RWPE2 (cell line): ENCODE results near the gene LRGUK.
"Not testable (repeated sequence)": the region's sequence is repeated elsewhere in the genome, so short reads cannot be mapped to it uniquely, and the experiment has no call there.

Experiments used
- ATAC-seq: fragments of 200-7000 bp; cut with Tn5 transposase; 3 replicates; pipeline ENCODE4 v1.9.1; 2021; ENCODE audit warnings: low read depth
- DNase-seq: peaks from one replicate; pipeline ENCODE4 v3.0.0-alpha.2; 2020; ENCODE audit warnings: low spot score
- H3K27ac ChIP-seq: fragments of 450-650 bp; 2 replicates; pipeline ENCODE4 v1.5.1; 2017; ENCODE audit warnings: mild to moderate bottlenecking; ENCODE audit not compliant: poor library complexity, severe bottlenecking
- H3K27me3 ChIP-seq: fragments of 250-450 bp; sonication (Bioruptor Pico); 2 replicates; pipeline ENCODE4 v1.5.1; 2021; ENCODE audit warnings: mild to moderate bottlenecking, moderate library complexity; ENCODE audit not compliant: insufficient read depth, poor library complexity, severe bottlenecking
- H3K36me3 ChIP-seq: fragments of 250-450 bp; sonication (Bioruptor Pico); 2 replicates; pipeline ENCODE4 v1.5.1; 2020; ENCODE audit warnings: low read depth, mild to moderate bottlenecking, moderate library complexity
- H3K4me1 ChIP-seq: fragments of 250-450 bp; sonication (Bioruptor Pico); 2 replicates; pipeline ENCODE4 v1.5.1; 2021; ENCODE audit warnings: mild to moderate bottlenecking, moderate library complexity; ENCODE audit not compliant: insufficient read depth, poor library complexity, severe bottlenecking
- H3K4me3 ChIP-seq: fragments of 250-450 bp; sonication (Bioruptor Pico); 2 replicates; pipeline ENCODE4 v1.5.1; 2021; ENCODE audit warnings: mild to moderate bottlenecking, moderate library complexity; ENCODE audit not compliant: severe bottlenecking
- H3K9me3 ChIP-seq: fragments of 250-450 bp; sonication (Bioruptor Pico); 2 replicates; pipeline ENCODE4 v1.5.1; 2021; ENCODE audit warnings: mild to moderate bottlenecking, moderate library complexity; ENCODE audit not compliant: severe bottlenecking
- CTCF ChIP-seq: fragments of 450-650 bp; IDR thresholded peaks from one replicate; pipeline ENCODE4 v1.5.1; 2017; ENCODE audit warnings: mild to moderate bottlenecking, moderate library complexity; ENCODE audit not compliant: poor library complexity, severe bottlenecking

The LRGUK gene

GRCh38 chr7:134210976-134211663 is 84.0 kb downstream of the LRGUK start:
- Histone ChIP-seq H3K4me3 (no peak overlapping the region), H3K4me1 (no peaks in the 10 kb centered on the region), H3K27me3 (no peaks in the 10 kb centered on the region), H3K36me3 (no peaks in the 10 kb centered on the region), H3K9me3 (peaks cover 2% of the 10 kb centered on the region), H3K27ac (no peak overlapping the region)
- no peak for DNase-seq
- TF ChIP-seq CTCF = no peak
- no peak for ATAC-seq

GRCh38 chr7:134211817-134212216 is 84.7 kb downstream of the LRGUK start:
- Histone ChIP-seq H3K4me1 (no peaks in the 10 kb centered on the region), H3K36me3 (no peaks in the 10 kb centered on the region), H3K4me3 (no peak overlapping the region), H3K27ac (no peak overlapping the region), H3K9me3 (peaks cover 2% of the 10 kb centered on the region), H3K27me3 (no peaks in the 10 kb centered on the region)
- no peak for TF ChIP-seq CTCF
- DNase-seq (no peak), ATAC-seq (no peak)

- H3K27ac ChIP-seq = no peak overlapping the region
- no peaks in the 10 kb centered on the region for H3K36me3 ChIP-seq
- H3K4me1 ChIP-seq = no peaks in the 10 kb centered on the region
- no peak for TF ChIP-seq CTCF
- peaks cover 2% of the 10 kb centered on the region for H3K9me3 ChIP-seq
- H3K27me3 ChIP-seq = no peaks in the 10 kb centered on the region
- ATAC-seq = no peak
- DNase-seq = no peak
- no peak overlapping the region for H3K4me3 ChIP-seq
Observed at GRCh38 chr7:134212576-134213546, 85.7 kb downstream of the LRGUK start.

- H3K9me3 ChIP-seq = peaks cover 2% of the 10 kb centered on the region
- H3K4me1 ChIP-seq = no peaks in the 10 kb centered on the region
- H3K4me3 ChIP-seq = no peak overlapping the region
- no peak overlapping the region for H3K27ac ChIP-seq
- DNase-seq = no peak
- ATAC-seq = no peak
- no peaks in the 10 kb centered on the region for H3K36me3 ChIP-seq
- H3K27me3 ChIP-seq = no peaks in the 10 kb centered on the region
- TF ChIP-seq CTCF = no peak
Observed at GRCh38 chr7:134220236-134220635, 93.1 kb downstream of the LRGUK start.

GRCh38 chr7:134231296-134231695 is 104.2 kb downstream of the LRGUK start:
- ATAC-seq, DNase-seq, H3K4me1 ChIP-seq, H3K4me3 ChIP-seq, H3K36me3 ChIP-seq, H3K27me3 ChIP-seq, H3K27ac ChIP-seq, H3K9me3 ChIP-seq: not testable (repeated sequence)
